ENCODE measurements around the gene BMPR1B.
"Not testable (repeated sequence)": the region's sequence is repeated elsewhere in the genome, so short reads cannot be mapped to it uniquely, and the experiment has no call there.

The BMPR1B gene

GRCh38 chr4:95091272-95091671 is 333.5 kb downstream of the BMPR1B start:
- DNase-seq (ENCODE audit: low spot score), result no peak

GRCh38 chr4:95092766-95093165 is 335.0 kb downstream of the BMPR1B start:
- DNase-seq (ENCODE audit: low spot score), result no peak

GRCh38 chr4:95093460-95093859 is 335.7 kb downstream of the BMPR1B start:
- no peak for DNase-seq (ENCODE audit: low spot score)

DNA sequence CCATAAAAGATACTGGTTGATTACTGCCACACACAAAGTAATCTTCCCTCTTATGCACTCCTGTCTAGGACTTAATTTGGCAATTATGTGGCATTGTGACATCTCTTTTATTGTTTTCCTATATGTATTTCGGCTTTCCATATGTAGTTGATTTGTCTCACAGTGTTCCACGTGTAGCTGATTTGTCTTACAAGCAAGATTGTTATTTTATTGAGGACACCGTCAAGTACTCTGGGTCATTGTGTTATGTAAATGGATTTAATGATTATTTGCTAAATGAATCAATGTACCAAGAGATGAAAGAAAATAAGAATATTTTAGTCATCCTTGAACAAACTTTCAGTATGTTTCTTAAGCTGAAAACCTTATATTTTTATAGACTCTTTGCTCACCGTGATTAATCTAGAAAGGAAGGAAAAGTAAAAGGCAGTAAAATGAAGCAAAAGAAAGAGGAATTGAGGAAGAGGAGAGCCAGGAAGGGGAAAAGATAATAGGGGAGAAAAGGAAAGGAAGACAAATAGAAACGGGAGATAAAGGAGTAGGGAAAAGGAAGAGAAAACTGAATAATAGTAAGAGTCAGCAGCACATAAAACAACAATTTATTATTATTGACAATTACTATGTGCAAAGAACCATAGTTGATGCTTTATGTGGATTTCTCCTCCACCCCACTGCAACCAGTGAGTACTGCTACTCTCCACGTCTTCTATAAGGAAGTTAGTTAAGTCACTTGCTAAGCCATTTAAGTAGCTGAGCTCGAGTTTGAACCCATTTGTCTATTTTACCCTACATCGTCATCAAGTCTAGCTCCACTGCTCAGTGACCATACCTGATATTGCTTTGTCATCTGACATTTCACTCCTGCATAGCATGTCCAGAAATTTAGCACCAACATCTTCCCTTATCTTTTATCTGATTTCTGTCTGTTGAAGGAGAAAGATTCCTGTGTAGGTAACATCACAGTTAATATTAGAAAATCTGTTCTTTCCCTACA is 336.5 kb downstream of the BMPR1B start:
- DNase-seq (ENCODE audit: low spot score), result no peak

- no peak for DNase-seq (ENCODE audit: low spot score)
These were observed 337.7 kb downstream of the BMPR1B start for GRCh38 chr4:95095348-95095974.

GRCh38 chr4:95102162-95102790 is 344.5 kb downstream of the BMPR1B start:
- no peak for DNase-seq (ENCODE audit: low spot score)

GRCh38 chr4:95105112-95105511 is 347.4 kb downstream of the BMPR1B start:
- no peak for DNase-seq (ENCODE audit: low spot score)

- DNase-seq (ENCODE audit: low spot score), result no peak
These were observed 348.2 kb downstream of the BMPR1B start for GRCh38 chr4:95105983-95106382.

DNA sequence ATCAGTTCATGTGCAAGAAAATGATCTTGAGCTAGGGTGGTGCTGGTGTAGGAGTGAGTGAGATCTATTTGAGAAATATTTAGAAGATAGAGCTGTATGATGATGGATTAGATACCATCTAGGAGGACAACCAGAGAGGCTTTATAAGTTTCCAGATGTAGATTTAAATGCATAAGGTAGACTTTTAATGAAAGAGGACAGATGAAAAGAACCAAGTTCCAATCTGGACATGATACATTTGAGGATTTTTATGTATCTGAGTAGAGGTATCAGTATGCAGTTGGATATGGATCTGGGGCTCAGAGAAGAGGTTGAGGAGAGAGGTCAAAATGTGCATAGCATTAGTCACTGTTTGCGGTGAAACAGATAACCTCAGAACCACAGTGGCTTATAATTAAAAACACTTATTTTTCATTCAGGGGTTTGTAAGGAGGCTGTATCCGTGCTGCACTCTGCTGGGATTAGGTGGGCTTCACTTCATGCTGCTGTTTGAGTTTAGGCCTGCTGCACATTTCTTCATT is 348.7 kb downstream of the BMPR1B start:
- DNase-seq (ENCODE audit: low spot score), result no peak

GRCh38 chr4:95107004-95107403 is 349.2 kb downstream of the BMPR1B start:
- no peak for DNase-seq (ENCODE audit: low spot score)

GRCh38 chr4:95107635-95108034 is 349.9 kb downstream of the BMPR1B start:
- no peak for DNase-seq (ENCODE audit: low spot score)

- DNase-seq (ENCODE audit: low spot score), result no peak
These were observed 351.2 kb downstream of the BMPR1B start for GRCh38 chr4:95108883-95109421.

DNA sequence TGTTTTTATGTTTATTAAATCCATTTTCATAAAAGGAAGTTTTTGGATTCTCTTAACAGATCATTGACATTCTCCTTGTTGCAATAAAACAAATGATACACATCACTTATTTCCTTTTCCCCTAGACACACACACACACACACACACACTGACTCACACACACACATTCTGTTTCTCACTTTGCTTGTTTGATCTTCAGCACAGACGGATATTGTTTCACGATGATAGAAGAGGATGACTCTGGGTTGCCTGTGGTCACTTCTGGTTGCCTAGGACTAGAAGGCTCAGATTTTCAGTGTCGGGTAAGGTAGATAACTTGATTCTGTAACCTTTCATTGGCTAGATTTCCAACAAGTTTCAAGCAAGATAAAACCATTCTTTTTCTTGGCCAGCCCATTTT is 356.8 kb downstream of the BMPR1B start:
- DNase-seq (ENCODE audit: low spot score), result no peak

GRCh38 chr4:95118497-95118896 is 360.7 kb downstream of the BMPR1B start:
- no peak for DNase-seq (ENCODE audit: low spot score)

DNA sequence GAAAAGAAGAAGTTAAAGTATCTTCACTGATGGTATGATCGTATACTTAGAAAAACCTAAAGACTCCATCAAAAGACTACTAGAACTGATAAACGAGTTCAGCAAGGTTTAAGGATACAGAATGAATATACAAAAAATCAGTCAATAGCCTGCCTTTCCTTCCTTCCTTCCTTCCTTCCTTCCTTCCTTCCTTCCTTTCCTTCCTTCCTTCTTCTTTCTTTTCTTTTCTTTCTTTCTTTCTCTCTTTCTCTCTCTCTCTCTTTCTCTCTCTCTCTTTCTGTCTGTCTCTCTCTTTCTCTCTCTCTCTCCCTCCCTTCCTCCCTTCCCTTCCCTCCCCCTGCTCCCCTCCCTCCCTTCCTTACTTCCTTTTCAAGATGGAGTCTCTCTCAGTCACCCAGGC is 362.7 kb downstream of the BMPR1B start:
- DNase-seq (ENCODE audit: low spot score), result no peak

DNA sequence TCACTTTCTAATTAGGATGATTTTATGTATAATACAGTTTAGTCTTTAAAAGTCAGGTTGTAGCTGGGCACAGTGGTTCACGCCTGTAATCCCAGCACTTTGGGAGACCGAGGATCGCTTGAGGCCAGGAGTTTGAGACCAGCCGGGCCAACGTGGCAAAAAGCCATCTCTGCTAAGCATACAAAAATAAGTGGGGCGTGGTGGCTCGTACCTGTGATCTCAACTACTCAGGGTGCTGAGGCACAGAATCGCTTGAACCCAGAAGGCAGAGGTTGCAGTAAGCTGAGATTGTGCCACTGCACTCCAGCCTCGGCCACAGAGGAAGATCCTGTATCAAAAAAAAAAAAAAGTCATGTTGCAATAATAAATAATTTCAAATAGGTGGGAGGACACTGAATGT is 364.2 kb downstream of the BMPR1B start:
- no peak for DNase-seq (ENCODE audit: low spot score)

DNA sequence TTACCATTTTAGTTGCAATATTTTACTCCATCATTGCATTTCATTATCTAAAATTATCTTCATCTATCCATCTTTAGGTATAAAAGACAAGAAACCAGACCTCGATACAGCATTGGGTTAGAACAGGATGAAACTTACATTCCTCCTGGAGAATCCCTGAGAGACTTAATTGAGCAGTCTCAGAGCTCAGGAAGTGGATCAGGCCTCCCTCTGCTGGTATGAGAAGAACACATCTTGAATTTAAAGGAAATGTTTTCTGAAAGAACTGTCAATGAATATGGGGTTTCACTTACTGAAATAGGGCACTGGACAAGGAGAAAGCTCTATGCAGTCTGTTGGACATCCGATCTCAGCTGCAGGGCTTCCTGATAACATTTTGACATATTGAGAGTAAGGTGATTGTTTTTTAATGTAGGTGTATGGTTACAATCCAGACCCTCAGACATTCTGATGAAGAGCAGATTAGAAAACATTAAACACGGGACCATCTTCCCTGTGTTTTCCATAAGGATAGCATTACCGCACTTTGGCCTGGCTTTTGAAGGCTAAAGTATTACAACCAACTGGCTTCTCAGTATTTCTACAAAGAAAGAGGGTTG is 367.2 kb downstream of the BMPR1B start:
- DNase-seq (ENCODE audit: low spot score), result no peak

GRCh38 chr4:95129031-95129430 is 371.3 kb downstream of the BMPR1B start:
- DNase-seq (ENCODE audit: low spot score), result no peak

- DNase-seq (ENCODE audit: low spot score), result no peak
These were observed 372.1 kb downstream of the BMPR1B start for GRCh38 chr4:95129821-95130311.

DNA sequence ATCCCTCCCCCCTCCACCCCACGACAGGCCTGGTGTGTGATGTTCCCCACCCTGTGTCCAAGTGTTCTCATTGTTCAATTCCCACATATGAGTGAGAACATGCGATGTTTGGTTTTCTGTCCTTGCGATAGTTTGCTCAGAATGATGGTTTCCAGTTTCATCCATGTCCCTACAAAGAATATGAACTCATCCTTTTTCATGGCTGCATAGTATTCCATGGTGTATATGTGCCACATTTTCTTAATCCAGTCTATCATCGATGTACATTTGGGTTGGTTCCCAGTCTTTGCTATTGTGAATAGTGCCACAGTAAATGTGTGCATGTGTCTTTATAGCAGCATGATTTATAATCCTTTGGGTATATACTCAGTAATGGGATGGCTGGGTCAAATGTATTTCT is 376.3 kb downstream of the BMPR1B start:
- DNase-seq (ENCODE audit: low spot score), result not testable (repeated sequence)

DNA sequence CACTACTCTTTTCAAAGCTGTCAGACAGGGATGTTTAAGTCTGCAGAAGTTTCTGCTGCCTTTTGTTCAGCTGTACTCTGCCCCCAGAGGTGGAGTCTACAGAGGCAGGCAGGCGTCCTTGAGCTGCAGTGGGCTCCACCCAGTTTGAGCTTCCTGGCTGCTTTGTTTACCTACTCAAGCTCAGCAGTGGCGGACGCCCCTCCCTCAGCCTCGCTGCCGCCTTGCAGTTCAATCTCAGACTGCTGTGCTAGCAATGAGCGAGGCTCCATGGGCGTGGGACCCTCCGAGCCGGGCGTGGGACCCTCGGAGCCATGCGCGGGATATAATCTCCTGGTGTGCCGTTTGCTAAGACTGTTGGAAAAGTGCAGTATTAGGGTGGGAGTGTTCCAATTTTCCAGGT is 381.7 kb downstream of the BMPR1B start:
- not testable (repeated sequence) for DNase-seq (ENCODE audit: low spot score)

GRCh38 chr4:95141361-95141760 is 383.6 kb downstream of the BMPR1B start:
- no peak for DNase-seq (ENCODE audit: low spot score)

All from CD4-positive, alpha-beta T cell treated with Interleukin-15 for 4 hours (primary cell).